A673 (cell line): ENCODE results near the gene IGSF21. TPM values are rescaled to one million over a fixed set of nuclear protein-coding genes. Genes with fewer than 3 reads are reported as not detected.

ENCODE experiments used
- BruUV-seq: library from RNA; stranded (reverse); fragments of 400-500 nt; replicated peaks from 2 replicates; lab custom pipeline; 2021; lab: Mats Ljungman, UMichigan
- CTCF ChIA-PET: fragments of 300-600 bp; sonication (Branson Sonifier 250); formaldehyde crosslinking; loops from one replicate; lab custom pipeline; 2022; ENCODE audit warnings: antibody characterized with exemption; lab: Charles Lee
- POLR2A ChIA-PET: fragments of 300-600 bp; sonication (Branson Sonifier 250); formaldehyde crosslinking; loops from one replicate; lab custom pipeline; 2022; ENCODE audit warnings: antibody characterized with exemption; ENCODE audit not compliant: low non-redundant PET; lab: Charles Lee
- DNase-seq: peaks from one replicate; pipeline ENCODE4 v3.0.0-alpha.2; 2015; ENCODE audit warnings: low spot score
- H3K27ac ChIP-seq: fragments of 200-600 bp; sonication (generic); 2 replicates; pipeline ENCODE4 v1.5.1; 2016; ENCODE audit warnings: mixed run types, low read depth, mild to moderate bottlenecking, mixed read lengths, antibody characterized with exemption, low read length; ENCODE audit not compliant: poor library complexity, severe bottlenecking
- H3K27me3 ChIP-seq: fragments of 200-600 bp; sonication (generic); replicated peaks from 2 replicates; pipeline ENCODE4 v1.6.1; 2017; ENCODE audit warnings: mixed run types, low read depth, mild to moderate bottlenecking, mixed read lengths, antibody characterized with exemption, low read length; ENCODE audit not compliant: insufficient read depth, poor library complexity
- H3K36me3 ChIP-seq: fragments of 200-600 bp; sonication (generic); 2 replicates; pipeline ENCODE4 v1.6.1; 2016; ENCODE audit warnings: mixed run types, mild to moderate bottlenecking, mixed read lengths, antibody characterized with exemption, low read length; ENCODE audit not compliant: insufficient read depth, poor library complexity, severe bottlenecking
- H3K4me1 ChIP-seq: fragments of 200-600 bp; sonication (generic); 2 replicates; pipeline ENCODE4 v1.6.1; 2017; ENCODE audit warnings: mixed run types, mild to moderate bottlenecking, mixed read lengths, antibody characterized with exemption, low read length; ENCODE audit not compliant: insufficient read depth, poor library complexity, severe bottlenecking
- H3K4me3 ChIP-seq: fragments of 200-600 bp; sonication (generic); 2 replicates; pipeline ENCODE4 v1.5.1; 2016; ENCODE audit warnings: low read depth, mixed run types, mild to moderate bottlenecking, mixed read lengths, low read length; ENCODE audit not compliant: poor library complexity, severe bottlenecking
- H3K9me3 ChIP-seq: fragments of 200-600 bp; sonication (generic); 2 replicates; pipeline ENCODE4 v1.6.1; 2016; ENCODE audit warnings: mixed run types, low read depth, mild to moderate bottlenecking, mixed read lengths, antibody characterized with exemption, low read length; ENCODE audit not compliant: poor library complexity, severe bottlenecking
- CTCF ChIP-seq: fragments of 300-800, 200-600 bp; sonication (generic); conservative IDR thresholded peaks from 2 replicates; pipeline ENCODE4 v1.5.1; 2017; ENCODE audit warnings: low read depth, mild to moderate bottlenecking, antibody characterized with exemption, low read length, moderate library complexity, mixed read lengths
- EZH2 ChIP-seq: fragments of 200-600 bp; sonication (generic); IDR thresholded peaks from 2 replicates; pipeline ENCODE4 v1.6.1; 2017; ENCODE audit warnings: borderline replicate concordance, low read depth, mild to moderate bottlenecking, mixed read lengths, antibody characterized with exemption, low read length; ENCODE audit not compliant: poor library complexity, severe bottlenecking
- intact Hi-C: fragments of 100-400 bp; cut with micrococcal nuclease; formaldehyde crosslinking; loops from one replicate; pipeline ENCODE4 v1.10.0; 2022; ENCODE audit not compliant: unreplicated experiment
- total RNA-seq: library from RNA; stranded (reverse); gene quantifications from 2 replicates; pipeline ENCODE4 v1.2.3, GENCODE V29; 2021

IGSF21 gene
- total RNA-seq, 1 experiment from 2014 or later: 3.2 TPM

GRCh38 chr1:18119289-18119688 lies 11.7 kb downstream of the IGSF21 start:
- Histone ChIP-seq H3K9me3 (no peaks in the 10 kb centered on the region), H3K4me3 (no peak overlapping the region), H3K36me3 (no peaks in the 10 kb centered on the region), H3K27ac (no peak overlapping the region), H3K27me3 (no peaks in the 10 kb centered on the region), H3K4me1 (no peaks in the 10 kb centered on the region)
- intact Hi-C loops: no loop called here
- DNase-seq: no peak
- ChIA-PET CTCF (no interaction called here), POLR2A (no interaction called here)
- BruUV-seq: no TSS peak
- no peak for TF ChIP-seq CTCF
- TF ChIP-seq EZH2: no peak

- TF ChIP-seq EZH2 (no peak), CTCF (no peak)
- Histone ChIP-seq H3K27me3 (no peaks in the 10 kb centered on the region), H3K27ac (no peak overlapping the region), H3K9me3 (no peaks in the 10 kb centered on the region), H3K4me1 (no peaks in the 10 kb centered on the region), H3K4me3 (no peak overlapping the region), H3K36me3 (no peaks in the 10 kb centered on the region)
- no TSS peak for BruUV-seq
- intact Hi-C loops: no loop called here
- CTCF ChIA-PET: no interaction called here
- DNase-seq: no peak
- POLR2A ChIA-PET: no interaction called here
Measured at GRCh38 chr1:18119771-18120377, 12.3 kb downstream of the IGSF21 start.

- no peak overlapping the region for H3K4me3 ChIP-seq
- POLR2A ChIA-PET: no interaction called here
- no peaks in the 10 kb centered on the region for H3K27me3 ChIP-seq
- BruUV-seq: no TSS peak
- intact Hi-C loops: no loop called here
- no peaks in the 10 kb centered on the region for H3K36me3 ChIP-seq
- CTCF ChIA-PET: interaction anchor here (0.9 kb wide), 1 partner anchor 111 kb away, joined by 7 read pairs; no protein-coding TSS in a partner anchor
- H3K9me3 ChIP-seq: no peaks in the 10 kb centered on the region
- TF ChIP-seq EZH2 (no peak), CTCF (no peak)
- H3K27ac ChIP-seq: no peak overlapping the region
- DNase-seq: no peak
- no peaks in the 10 kb centered on the region for H3K4me1 ChIP-seq
Measured at GRCh38 chr1:18120638-18121037, 13.0 kb downstream of the IGSF21 start.
